DMS 273 treated with DMSO at 0.1 percent for 48 hours (cell line): Measurements from ENCODE around the gene NFYC.

ENCODE experiments used
- DNase-seq: peaks from one replicate; lab custom pipeline; 2025; lab: John Stamatoyannopoulos, UW

Gene NFYC

DNA sequence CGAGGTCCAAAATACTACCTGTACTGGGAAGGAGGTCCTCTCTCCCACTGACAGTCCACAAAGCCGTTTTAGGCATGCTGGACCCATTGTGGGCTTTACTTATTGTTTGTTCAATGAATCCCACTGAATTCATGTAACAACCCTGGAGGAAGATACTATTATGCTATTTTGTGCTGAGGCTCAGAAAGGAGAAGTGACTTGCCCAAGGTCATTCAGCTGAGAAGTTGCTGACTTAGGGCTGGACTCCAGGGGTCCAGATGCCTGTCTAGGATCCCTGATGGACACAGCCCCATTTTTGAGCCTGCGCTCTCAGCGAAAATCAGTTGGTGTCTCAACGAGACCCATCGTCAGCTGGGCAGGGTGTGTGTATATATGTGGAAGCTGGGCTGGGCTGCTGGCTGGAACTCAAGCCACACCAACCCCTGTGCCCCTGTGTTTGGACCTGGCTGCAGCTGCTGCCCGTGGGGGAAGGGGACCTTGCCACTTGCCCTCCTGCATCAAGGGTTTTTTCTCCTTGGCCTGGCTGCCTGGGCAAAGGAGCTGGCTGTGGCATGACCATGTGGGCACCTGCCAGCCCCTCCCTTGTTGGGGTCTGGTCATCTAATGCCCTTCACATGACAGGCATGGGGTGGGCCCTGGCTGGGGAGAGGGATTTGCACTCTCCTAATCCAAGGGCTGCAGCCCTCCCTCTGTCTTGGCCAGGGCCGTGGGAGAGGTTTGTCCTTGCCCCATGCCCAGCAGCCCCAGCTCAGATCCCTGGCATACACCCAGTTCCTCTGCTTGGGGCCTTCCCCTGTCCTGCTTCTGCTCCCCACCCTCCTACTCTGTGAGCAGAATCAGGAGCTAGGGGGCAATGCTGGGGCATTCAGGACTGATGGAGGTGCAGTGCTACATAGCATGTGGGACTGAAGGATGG is 107.1 kb downstream of the NFYC start:
- DNase-seq = no peak

DNA sequence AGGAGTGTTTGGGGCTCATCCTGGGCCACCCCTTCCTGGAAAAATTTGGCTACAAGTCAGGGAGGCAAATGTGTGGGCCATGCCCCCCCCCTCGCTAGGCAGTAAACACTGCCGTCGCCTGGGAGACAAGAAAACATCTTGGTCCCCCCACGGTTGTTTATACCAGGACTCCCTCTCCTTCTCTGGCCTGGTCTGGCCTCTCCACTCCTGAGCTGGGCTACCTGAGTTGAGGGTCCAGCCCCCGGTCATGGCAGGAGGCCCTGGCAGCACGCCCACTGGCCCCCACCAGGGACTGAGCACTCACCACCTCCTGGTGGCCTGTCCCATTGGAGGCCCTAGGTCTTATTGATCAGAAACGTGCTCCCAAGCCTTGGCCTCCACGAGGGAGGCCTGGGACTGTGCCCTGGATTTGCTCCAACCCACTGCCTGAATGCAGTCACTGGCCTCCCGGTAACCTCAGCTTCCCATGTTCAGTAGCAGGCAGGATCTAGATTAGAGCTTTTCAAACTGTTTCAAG is 107.9 kb downstream of the NFYC start:
- no peak for DNase-seq

DNA sequence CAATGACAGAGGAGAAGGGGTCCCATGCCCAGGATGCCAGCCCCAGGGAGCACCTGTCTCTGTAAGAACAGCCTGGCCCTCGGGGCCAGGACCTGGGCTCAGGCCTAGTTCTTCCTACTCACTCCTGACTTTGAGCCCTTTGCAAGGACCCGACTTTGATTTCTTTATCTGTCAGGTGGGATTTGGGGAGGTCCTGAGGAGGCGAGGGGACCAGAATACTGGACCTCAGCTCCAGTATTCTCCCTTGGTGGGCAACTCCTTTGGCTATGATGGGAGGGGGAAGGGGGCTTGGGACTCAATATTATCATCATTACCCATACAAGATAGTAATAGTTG is 110.2 kb downstream of the NFYC start:
- no peak for DNase-seq

DNA sequence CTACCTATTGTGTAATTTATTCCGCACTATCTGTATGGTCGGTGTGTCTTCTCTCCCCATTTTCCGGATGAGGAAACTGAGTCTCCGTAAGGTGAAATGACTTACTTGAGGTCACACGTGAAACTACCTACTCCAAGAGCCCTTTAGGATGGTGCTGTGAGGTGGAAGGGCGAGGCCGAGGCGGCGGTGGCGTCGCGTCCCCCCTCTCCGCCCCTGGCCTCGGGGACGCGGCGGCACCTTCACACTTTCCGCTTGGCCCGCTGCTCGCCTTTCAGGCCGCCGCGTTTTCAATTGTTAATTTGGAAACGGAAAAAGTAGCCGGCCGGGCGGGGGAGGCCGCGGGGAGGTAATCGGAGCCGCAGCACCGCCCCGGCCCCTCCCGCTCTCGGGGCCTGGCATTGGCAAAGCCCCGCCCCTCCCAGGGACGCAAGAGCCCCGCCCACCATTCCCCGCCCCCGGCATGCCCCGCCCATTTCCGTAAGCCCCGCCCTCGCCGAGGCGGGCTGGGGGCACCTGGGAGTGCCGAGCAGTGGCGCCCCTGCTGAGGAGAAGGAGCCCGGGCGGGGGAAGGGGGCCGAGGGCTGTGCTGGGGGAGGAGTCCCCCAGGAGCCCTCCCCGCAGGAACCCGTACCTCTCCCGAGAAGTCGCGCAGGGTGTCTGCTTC is 110.7 kb downstream of the NFYC start:
- no peak for DNase-seq

DNA sequence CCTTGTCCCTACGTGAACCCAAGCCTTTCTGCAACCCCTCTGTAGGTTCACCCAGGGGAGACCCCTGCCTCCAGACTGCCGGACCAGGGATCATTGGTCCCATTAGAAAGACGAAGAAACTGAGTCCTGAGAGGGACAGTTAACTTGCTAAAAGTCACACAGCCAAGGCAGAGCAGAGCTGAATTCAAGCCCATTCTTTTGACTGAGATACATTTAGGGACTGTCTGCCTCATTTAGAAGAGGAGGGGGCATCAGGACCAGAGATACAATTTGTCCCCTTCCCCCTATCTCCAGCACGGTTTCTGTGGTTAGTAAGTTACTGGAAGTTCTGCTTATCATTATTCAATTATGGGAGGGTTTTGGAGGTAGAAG is 111.2 kb downstream of the NFYC start:
- no peak for DNase-seq

DNA sequence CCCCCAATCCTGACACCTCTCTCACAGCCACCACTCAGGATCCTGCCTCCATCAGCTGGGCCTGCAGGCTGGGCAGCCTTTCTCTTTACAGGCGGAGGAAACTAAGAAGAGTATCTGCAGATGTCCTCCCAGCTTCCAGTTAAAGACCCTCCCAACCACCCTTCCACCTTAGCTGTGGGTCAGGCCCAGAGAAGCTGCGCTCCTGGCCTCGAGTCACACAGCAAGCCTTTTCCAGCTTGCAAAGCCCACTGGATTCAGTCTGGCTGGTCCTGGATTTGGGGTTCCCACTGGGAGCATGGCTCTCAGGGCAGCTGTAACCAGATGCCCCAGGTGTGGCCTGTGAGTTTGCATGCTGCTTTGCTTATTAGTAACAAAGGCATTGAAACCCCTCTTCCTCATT is 111.9 kb downstream of the NFYC start:
- no peak for DNase-seq

DNA sequence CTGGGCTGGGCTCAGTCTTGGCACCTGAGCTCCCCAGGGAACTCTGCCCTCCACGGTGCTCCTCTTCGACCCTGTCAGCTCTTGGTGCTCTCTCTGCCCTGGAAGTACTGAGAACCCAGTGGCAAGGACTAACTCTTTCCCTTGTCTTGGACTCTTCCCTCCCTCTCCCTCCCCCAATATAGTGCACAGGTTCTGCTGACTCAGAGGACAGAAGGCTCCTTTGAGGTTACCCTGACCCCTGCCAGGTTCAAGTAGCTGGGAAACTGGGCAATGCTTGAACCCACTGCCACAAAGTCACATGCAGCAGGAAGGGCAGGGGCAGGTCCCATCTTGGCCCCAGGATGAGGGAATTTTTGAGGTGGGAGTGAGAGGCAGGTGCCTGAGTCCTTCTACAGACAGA is 112.4 kb downstream of the NFYC start:
- no peak for DNase-seq

DNA sequence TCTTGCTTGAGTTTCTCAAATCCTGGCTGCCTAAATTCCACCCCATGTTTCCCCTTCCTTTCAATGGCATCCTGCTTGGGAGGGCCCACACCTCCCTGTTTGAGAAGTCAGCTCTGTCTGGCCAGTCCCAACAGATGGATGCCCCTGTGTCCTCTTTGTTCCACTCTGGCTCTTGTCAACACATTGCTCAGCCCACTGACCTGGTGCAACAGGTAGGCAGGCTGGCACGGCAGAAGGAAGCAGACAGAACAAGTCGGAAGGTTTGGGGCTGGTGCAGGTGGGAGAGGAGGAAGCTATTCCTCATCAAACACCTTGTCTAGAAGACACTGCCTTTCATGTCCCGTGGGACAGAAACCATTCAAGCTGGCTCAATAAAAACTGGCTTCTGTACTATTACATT is 114.7 kb downstream of the NFYC start:
- DNase-seq = no peak

DNA sequence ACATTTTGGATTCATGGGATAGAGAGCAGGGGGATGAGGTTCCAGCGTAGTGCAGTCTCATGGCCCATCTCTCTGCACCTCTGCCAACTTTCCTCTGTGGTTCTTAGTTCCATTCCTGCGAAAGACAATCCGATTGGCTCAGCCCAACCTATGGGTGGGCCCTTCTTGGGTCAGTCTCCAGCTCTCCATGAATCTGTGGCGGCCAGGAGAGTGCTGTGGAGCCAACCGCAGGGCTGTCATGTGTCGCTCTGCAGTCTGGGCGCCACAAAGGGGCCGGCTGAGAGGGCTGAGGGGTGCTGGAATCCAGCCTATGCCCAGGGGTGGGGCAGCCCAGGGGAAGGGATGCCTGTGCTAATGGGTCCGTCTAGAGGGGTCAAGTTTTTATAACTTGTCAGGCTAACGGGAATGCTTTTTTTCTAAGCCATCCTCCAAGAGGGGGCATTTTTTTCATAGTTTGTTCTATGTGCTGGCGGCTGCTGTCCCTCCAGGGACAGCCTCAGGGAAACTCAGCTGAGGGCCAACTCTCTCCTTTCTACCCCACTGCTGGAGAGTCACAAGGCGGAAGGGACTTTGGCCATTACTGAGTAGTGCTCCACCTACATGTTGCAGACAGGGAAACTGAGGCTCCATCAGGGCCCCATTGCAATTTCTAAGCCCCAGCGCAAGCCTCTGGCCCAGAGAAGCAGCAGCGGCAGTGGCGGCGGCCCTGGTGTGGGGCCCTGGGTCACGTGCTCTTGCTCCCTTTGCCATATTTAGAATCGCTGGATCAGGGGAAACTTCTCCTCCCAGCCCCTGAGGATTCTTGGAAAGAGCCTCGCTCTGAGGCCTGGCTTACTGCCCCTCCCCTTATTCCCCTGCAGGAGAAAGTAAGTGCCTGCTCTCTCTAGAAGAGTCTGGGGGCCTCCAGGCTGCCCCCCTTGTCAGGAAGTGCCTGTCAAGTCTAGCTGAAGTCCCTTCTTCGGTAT is 115.5 kb downstream of the NFYC start:
- no peak for DNase-seq

DNA sequence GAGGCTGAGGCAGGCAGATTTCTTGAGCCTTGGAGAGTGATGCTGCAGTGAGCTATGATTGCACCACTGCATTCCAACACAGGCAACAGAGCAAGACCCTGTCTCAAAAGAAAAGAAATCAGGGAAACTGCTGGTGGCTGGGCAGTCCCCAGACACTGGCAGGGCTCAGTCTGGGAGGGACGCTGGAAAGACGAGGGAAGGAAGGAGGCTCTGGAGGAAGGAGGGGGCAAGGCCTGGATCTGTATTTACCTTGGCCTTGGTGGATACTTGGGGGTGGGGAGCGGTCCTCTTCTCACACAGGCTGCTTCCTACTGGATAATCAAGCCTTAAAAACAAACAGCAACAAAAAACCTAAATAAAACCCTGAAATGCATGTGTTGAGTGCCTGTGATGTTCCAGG is 116.5 kb downstream of the NFYC start:
- DNase-seq = no peak

DNA sequence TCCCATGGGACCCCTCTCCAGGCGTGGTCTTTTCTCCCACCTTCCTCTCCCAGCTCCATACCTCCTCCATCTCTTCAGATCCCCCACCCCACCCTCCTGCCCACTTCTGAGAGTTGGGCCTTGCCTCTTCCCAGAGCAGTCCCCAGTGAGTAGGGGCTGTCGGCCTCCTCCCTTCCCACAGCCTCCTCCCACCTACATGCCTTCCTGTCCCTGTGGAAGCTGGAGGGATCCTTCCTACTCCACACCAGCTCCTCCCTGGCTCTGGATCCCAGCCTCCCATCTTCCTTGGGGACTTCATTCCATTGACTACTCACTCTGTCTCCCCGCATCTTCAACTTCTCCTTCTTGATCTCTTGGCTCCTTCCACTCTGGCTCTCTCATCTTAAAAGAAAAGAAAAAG is 116.9 kb downstream of the NFYC start:
- DNase-seq = no peak

DNA sequence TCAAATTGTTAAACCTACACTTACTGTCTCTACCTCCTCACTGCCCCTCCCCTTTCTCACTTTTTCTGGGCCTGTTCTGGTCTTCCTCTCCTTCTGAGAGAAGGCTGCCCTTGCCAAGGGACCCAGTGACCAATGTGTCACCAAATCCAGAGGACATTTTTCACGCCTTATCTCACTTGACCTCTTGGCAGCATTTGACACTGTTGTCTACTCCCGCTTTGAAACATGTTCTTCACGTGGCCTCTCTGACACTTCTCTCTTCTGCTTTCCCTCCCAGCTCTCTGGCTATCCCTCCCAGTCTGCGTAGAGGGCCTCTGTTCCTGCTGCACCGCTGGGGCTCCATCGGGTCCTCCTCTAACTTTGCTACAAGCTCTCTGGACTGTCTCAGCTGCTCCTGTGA is 117.4 kb downstream of the NFYC start:
- DNase-seq = no peak

DNA sequence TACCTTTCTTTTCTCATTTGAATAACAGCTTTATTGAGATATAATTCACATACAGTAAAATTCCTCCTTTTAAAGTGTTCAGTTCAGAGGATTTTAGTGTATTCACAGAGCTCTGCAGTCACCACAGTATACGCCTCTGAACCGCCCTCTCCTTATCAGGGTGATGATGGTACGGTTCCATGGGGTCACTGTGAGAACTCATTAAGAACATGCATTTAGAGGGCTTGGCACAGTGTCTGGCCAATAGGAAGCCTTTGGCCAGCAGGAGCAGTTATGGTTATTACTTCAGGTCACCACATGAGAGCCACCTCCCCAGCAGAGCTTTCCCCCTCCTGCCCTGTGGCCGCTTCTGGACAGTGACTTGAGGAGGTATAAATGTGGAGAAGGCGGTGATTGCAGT is 119.4 kb downstream of the NFYC start:
- DNase-seq = no peak

DNA sequence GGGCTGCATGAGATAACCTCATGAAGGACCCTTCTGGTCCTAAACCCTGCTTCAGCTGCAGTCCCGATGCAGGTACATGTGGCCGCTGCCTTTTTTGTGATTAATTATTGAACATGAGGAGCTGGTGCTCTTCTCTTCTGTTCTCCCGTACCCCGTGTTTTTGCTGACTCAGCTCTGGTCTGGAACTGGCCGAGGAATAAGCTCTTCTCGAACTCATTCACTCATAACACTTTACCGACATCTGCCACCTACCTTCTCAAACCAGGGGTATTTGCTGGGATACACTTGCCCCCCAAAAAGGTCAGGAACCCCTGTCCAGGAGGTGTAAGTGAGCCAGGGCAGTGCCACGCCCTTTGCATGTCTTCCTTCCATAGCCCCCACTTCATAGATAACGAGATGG is 123.9 kb downstream of the NFYC start:
- no peak for DNase-seq

DNA sequence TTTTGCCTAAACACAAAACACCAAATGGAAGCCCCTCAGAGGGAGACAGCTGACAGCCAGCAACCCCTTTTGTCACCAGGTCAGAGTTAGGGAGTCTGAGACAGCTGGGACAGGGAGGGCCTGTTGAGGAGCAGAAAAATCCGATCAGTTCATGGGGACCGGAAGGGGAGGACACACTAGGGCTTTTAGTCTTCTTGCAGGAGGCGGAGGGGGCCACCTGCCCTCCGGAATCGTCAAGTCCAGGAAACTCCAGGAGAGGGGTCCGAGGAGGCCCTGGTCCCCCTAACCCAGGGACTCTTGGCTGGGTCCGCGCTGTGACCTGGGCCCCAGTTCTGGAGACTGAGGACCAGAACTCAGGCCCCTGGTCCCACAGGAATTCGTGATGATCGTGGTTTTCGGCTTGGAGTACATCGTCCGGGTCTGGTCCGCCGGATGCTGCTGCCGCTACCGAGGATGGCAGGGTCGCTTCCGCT is 126.3 kb downstream of the NFYC start:
- no peak for DNase-seq

DNA sequence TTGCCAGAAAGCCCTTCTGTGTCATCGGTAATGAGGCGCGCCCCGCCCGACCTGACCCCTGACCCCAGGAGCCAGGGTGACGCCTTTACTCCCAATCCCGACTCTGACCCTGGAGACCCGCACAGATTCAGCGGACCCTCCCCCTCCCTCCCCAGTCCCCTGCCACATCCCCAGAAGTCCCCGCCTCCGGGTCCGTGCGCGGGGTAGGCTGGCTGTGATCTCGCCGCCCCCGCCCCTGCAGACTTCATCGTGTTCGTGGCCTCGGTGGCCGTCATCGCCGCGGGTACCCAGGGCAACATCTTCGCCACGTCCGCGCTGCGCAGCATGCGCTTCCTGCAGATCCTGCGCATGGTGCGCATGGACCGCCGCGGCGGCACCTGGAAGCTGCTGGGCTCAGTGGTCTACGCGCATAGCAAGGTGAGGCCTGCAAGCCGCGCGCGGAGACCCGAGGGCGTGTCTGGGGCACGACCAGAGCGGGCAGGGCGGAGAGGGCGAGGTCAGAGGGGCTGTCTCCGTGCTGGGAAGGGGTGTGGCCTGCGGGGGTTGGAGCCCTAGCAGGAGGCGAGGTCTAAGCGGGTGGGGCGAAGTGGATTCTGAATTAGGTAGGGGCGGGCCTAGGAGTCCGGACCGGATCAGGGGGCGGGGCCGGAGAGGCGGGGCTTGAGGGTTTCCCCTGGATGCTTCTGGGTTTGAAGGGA is 126.9 kb downstream of the NFYC start:
- DNase-seq = no peak

DNA sequence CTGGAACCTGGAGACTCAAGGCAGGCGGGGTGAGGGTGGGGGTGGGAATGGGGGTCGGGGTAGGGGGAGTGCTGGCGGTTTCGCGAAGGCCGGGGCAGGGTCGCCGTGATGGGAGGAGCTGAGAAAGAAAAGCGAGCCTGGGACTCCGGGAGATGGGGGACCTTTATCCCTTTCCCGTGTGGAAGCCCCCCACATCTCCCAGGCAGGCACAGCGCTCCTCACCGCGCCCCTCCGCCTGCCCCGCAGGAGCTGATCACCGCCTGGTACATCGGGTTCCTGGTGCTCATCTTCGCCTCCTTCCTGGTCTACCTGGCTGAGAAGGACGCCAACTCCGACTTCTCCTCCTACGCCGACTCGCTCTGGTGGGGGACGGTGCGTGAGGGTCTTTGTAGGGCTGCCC is 127.6 kb downstream of the NFYC start:
- DNase-seq = no peak

DNA sequence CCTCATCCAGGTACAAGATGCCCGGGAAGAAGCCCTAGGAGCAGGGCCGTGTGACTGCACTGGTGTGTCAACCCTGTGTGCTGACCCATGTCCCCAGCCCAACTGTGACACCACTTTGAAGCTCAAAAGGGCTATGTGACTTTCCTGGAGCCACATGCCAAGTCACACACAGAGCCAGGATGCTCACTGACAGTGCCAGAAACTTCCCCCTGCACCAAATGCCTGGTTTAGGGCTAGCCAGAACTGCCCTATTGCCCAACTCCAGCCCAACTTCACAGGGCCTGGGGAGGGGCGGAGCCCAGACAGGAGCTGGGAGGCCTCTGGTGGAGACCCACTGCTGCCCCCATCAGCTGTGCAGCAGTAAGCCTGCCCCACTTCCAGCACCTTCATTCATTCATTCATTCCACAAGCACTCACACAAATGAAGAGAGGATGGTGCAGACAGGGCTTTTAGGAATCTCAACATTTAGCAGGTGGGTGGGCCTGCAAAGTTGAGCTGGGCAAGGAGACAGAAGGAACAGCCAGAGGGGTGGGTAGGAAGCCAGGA is 128.8 kb downstream of the NFYC start:
- DNase-seq = no peak
